Sigmoid colon (tissue), 4 donors: ENCODE results near the gene USP40.

Experiments
- CTCF ChIP-seq, 4 experiments: fragments of 450-650 bp in 3 of 4; fragments of 200-600 bp in 1 of 4; IDR thresholded peaks; one replicate each; pipeline ENCODE4 v1.5.1; 2016 to 2019; ENCODE audit warnings: antibody characterized with exemption in 4 of 4, mild to moderate bottlenecking in 3 of 4, moderate library complexity in 2 of 4
- EP300 ChIP-seq, 4 donors: sonication (generic); formaldehyde crosslinking; IDR thresholded peaks; one replicate each; pipeline ENCODE4 v1.6.1; 2017; ENCODE audit warnings: antibody characterized with exemption in 4 of 4
- POLR2A ChIP-seq, 2 donors: fragments of 450-650 bp; IDR thresholded peaks; one replicate each; pipeline ENCODE4 v1.6.1; 2016; ENCODE audit warnings: antibody characterized with exemption in 2 of 2, mild to moderate bottlenecking in 2 of 2, moderate library complexity in 2 of 2
- POLR2AphosphoS5 ChIP-seq, 4 donors: sonication (generic); formaldehyde crosslinking; IDR thresholded peaks; one replicate each; pipeline ENCODE4 v1.6.1; 2017; ENCODE audit warnings: antibody characterized with exemption in 4 of 4

- TF ChIP-seq CTCF (IDR thresholded peaks at IDR 0.05) (no peak), POLR2A (IDR thresholded peaks at IDR 0.05) (no peak), EP300 (IDR thresholded peaks at IDR 0.05) (no peak), POLR2AphosphoS5 (IDR thresholded peaks at IDR 0.05) (no peak)
Measured at GRCh38 chr2:233588400-233588799, 21.8 kb upstream of the USP40 start.
